HUES48 (cell line): ENCODE results near the gene GPR39.

ENCODE experiments used
- H3K27ac ChIP-seq: one replicate; pipeline ENCODE4 v1.7.0; 2013; ENCODE audit warnings: low read depth, low read length, inconsistent platforms
- H3K27me3 ChIP-seq: 2 replicates; pipeline ENCODE4 v1.6.1; 2013; ENCODE audit warnings: mild to moderate bottlenecking, low read length; ENCODE audit not compliant: control insufficient read depth, insufficient read depth
- H3K36me3 ChIP-seq: 2 replicates; pipeline ENCODE4 v1.6.1; 2013; ENCODE audit warnings: low read length; ENCODE audit not compliant: control insufficient read depth, insufficient read depth
- H3K4me1 ChIP-seq: 2 replicates; pipeline ENCODE4 v1.6.1; 2013; ENCODE audit warnings: mild to moderate bottlenecking, low read length; ENCODE audit not compliant: control insufficient read depth, insufficient read depth
- H3K4me3 ChIP-seq: 2 replicates; pipeline ENCODE4 v1.5.1; 2013; ENCODE audit warnings: mild to moderate bottlenecking, low read depth, low read length
- H3K9ac ChIP-seq: 2 replicates; pipeline ENCODE4 v1.6.1; 2013; ENCODE audit warnings: mild to moderate bottlenecking, low read depth, low read length, moderate library complexity
- H3K9me3 ChIP-seq: 2 replicates; pipeline ENCODE4 v1.6.1; 2013; ENCODE audit warnings: low read length; ENCODE audit not compliant: control insufficient read depth, insufficient read depth

Gene GPR39

DNA sequence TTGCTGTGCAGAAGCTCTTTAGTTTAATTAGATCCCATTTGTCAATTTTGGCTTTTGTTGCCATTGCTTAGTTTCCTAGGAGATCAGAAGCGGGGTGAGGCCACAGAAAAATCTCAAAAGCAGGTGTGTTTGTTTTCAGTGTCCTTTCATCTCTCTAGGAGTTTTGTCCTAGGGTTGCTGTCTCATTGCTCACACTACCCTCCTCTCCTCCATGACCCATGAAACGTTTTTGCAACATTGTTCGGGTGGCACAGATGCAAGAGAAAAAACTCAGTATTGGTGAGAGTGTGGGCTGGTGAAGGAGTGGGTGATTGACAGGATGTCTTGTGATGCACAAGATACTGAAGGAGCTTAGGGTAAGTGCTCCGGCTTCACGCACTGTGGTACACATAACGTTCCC lies 149.8 kb downstream of the GPR39 start:
- Histone ChIP-seq H3K4me3 (no peak overlapping the region), H3K9me3 (no peaks in the 10 kb centered on the region), H3K9ac (no peak overlapping the region), H3K4me1 (no peaks in the 10 kb centered on the region), H3K27me3 (no peaks in the 10 kb centered on the region), H3K27ac (no peak overlapping the region), H3K36me3 (no peaks in the 10 kb centered on the region)

- Histone ChIP-seq H3K4me1 (no peaks in the 10 kb centered on the region), H3K9me3 (no peaks in the 10 kb centered on the region), H3K36me3 (no peaks in the 10 kb centered on the region), H3K9ac (no peak overlapping the region), H3K27ac (no peak overlapping the region), H3K27me3 (no peaks in the 10 kb centered on the region), H3K4me3 (no peak overlapping the region)
Observed at GRCh38 chr2:132567682-132568081, 151.1 kb downstream of the GPR39 start.

DNA sequence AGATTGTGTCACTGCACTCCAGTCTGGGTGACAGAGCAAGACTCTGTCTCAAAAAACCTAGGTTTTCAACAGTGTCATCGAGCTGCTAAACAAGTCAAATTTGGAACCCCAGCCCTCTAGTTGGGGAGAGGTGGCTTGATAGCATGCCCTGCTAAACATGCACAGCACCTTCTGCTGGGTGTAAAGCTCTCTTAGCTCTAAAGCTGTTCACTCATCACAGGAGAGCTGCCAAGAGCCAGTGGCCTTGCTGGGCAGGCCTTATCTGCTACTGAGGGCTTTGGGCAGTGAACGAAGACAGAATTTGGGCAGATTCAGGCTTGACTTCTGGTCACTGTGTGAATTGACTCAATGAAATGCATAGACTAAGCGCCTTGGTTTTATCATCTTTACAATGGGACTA lies 152.1 kb downstream of the GPR39 start:
- Histone ChIP-seq H3K36me3 (no peaks in the 10 kb centered on the region), H3K9me3 (no peaks in the 10 kb centered on the region), H3K4me1 (no peaks in the 10 kb centered on the region), H3K4me3 (no peak overlapping the region), H3K27me3 (no peaks in the 10 kb centered on the region), H3K9ac (no peak overlapping the region), H3K27ac (no peak overlapping the region)

- Histone ChIP-seq H3K9me3 (no peaks in the 10 kb centered on the region), H3K36me3 (no peaks in the 10 kb centered on the region), H3K4me1 (no peaks in the 10 kb centered on the region), H3K27me3 (no peaks in the 10 kb centered on the region), H3K27ac (no peak overlapping the region), H3K4me3 (no peak overlapping the region), H3K9ac (no peak overlapping the region)
Observed at GRCh38 chr2:132573444-132574007, 156.9 kb downstream of the GPR39 start.

GRCh38 chr2:132577686-132578085 lies 161.1 kb downstream of the GPR39 start:
- Histone ChIP-seq H3K9ac (no peak overlapping the region), H3K4me1 (peaks cover 11% of the 10 kb centered on the region), H3K9me3 (no peaks in the 10 kb centered on the region), H3K4me3 (no peak overlapping the region), H3K36me3 (no peaks in the 10 kb centered on the region), H3K27me3 (no peaks in the 10 kb centered on the region), H3K27ac (no peak overlapping the region)

- Histone ChIP-seq H3K27ac (no peak overlapping the region), H3K9ac (no peak overlapping the region), H3K4me3 (no peak overlapping the region), H3K9me3 (no peaks in the 10 kb centered on the region), H3K27me3 (no peaks in the 10 kb centered on the region), H3K4me1 (peaks cover 18% of the 10 kb centered on the region), H3K36me3 (no peaks in the 10 kb centered on the region)
Observed at GRCh38 chr2:132581591-132581990, 165.0 kb downstream of the GPR39 start.

- Histone ChIP-seq H3K27me3 (no peaks in the 10 kb centered on the region), H3K9me3 (no peaks in the 10 kb centered on the region), H3K4me1 (peaks cover 18% of the 10 kb centered on the region)
Observed at GRCh38 chr2:132581991-132582738, 165.6 kb downstream of the GPR39 start.

DNA sequence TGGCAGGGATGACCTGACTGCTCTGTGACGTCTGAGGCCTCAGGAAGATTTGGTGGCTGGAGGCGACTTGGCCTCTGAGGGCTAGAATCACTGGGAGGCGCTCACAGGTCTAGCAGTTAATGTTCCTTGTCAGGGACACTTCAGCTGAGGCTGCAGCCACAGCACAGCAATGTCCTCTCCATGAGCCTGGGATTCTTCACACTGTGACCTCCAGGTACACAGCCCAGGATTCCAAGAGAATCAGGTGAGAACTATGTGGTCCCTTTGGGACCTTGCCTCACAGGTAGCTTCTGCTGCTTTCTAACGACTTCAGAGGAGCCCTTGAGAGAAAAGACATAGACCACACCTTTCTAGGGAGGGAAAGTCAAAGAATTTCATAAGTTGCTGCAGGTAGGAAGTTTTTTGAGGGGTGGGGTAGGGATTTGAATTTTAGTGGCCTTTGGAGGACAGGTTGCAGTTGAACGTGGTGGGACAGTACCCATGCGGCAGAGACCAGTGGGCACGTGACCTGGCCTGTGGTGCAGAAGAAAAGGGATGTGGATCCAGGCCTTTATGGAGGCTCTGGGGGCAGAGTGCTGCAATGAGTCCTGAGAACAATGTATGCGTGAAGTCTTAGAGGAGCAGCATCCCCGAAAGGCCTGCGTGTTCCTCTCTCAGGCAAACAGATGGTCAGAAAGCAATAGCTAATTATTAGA lies 167.2 kb downstream of the GPR39 start:
- Histone ChIP-seq H3K27me3 (no peaks in the 10 kb centered on the region), H3K36me3 (no peaks in the 10 kb centered on the region), H3K9me3 (no peaks in the 10 kb centered on the region), H3K9ac (no peak overlapping the region), H3K4me1 (peaks cover 18% of the 10 kb centered on the region), H3K4me3 (no peak overlapping the region), H3K27ac (no peak overlapping the region)

More at GRCh38 chr2:132581991-132582738, 165.6 kb downstream of the GPR39 start:
- H3K4me3 ChIP-seq: no peak overlapping the region
- no peaks in the 10 kb centered on the region for H3K36me3 ChIP-seq
- no peak overlapping the region for H3K27ac ChIP-seq
- no peak overlapping the region for H3K9ac ChIP-seq

DNA sequence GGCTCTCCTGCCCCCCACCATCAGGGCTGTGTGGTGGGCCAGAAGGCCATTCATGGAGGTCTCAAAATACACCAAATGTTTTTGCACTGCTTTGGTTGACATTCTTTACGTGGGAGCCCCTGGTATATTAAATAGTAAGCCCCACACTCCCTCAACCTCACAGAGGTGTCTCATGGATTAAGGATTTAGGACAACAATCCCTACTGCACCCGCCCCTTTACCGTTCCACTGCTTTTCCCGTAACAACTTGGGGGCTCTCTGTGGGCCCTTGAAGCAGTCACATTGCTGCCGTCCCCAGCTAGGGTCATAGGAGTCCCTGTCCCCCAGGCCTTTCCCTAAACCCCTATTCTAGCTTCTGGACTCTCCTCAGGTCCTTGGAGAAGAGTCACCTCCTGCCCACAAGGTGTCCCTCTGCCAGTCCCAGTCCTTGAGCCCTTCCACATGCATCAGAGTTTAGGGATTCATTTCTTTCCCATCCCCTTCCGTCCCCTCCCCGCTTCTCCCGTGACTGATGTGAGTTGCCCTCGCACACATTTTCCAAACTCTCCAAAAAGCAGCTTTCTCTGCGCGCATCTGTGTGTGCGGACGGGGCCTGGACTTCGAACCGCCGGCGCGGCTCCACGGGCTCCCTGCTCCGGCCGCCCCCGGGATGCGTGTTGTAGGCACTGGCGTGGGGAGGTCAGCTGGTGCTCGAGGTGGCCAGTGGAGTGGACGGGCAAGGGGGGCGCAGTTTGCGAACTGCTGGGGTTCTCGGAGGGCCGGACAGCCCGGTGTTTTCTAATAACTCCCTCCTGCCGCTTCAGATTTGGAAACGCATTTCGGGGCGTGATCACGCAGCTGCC lies 168.6 kb downstream of the GPR39 start:
- no peak overlapping the region for H3K4me3 ChIP-seq
- peaks cover 29% of the 10 kb centered on the region for H3K4me1 ChIP-seq
- no peak overlapping the region for H3K27ac ChIP-seq
- no peak overlapping the region for H3K9ac ChIP-seq
- no peaks in the 10 kb centered on the region for H3K36me3 ChIP-seq
- no peaks in the 10 kb centered on the region for H3K27me3 ChIP-seq
- no peaks in the 10 kb centered on the region for H3K9me3 ChIP-seq

- no peaks in the 10 kb centered on the region for H3K9me3 ChIP-seq
- no peak overlapping the region for H3K9ac ChIP-seq
- H3K4me3 ChIP-seq: no peak overlapping the region
- H3K4me1 ChIP-seq: peaks cover 29% of the 10 kb centered on the region
- H3K27ac ChIP-seq: no peak overlapping the region
- no peaks in the 10 kb centered on the region for H3K27me3 ChIP-seq
- H3K36me3 ChIP-seq: no peaks in the 10 kb centered on the region
Observed at GRCh38 chr2:132586101-132586511, 169.5 kb downstream of the GPR39 start.
